HG03432 (cell line): ENCODE results near the gene COLEC12.
"Not testable (repeated sequence)": the region's sequence is repeated elsewhere in the genome, so short reads cannot be mapped to it uniquely, and the experiment has no call there.

Source experiments
- ATAC-seq: cut with Tn5 transposase; IDR thresholded peaks from one replicate; pipeline ENCODE4 v1.9.1; 2021; ENCODE audit warnings: mild to moderate bottlenecking, moderate library complexity; ENCODE audit not compliant: unreplicated experiment

COLEC12 gene

DNA sequence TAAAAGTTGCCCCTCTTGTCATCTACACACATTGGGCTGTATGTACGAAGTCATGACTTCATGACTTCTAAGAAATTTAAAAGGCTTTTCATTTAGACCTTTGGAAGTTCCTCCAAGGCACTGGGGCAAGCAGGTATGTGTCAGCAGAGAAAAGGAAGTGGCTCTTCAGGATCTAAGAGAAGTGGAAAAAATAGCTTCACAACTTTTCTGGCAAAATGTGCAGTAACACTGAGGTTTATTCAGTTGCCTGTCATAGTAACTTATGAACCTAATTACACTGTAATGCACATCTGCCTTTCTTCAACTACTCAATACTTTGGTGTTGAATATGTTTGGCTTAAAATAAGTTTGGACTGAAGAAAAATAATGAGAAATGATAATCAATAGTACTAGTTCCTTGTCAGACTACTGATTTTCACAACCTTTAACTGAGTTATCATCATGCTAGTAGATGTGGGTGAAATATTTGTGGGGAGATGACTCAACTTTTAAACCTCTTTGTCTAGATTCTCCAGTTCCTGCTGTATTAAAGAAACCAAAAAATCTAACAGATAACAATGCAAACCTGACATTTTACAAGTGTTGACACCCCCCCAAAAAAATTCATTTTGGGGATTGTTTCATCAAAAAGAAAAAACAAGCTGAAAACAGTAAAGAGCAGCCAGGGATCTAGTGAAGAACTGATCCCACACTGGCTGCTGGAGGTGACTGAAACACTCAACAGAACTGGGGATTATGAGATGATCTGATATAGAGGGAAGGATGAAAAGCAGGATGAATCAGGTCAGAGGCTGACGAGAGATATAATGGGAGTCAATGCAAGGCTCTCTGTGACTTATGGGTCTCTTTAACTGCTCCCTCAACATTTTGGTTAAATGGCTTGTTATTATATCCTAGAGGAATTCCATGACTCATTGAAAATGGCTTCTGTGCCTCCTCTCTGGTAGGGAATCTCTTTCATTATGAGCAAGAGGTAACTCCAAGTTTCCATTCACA lies 84.6 kb downstream of the COLEC12 start:
- ATAC-seq, result no peak

- no peak for ATAC-seq
Observed at GRCh38 chr18:415047-415446, 85.5 kb downstream of the COLEC12 start.

DNA sequence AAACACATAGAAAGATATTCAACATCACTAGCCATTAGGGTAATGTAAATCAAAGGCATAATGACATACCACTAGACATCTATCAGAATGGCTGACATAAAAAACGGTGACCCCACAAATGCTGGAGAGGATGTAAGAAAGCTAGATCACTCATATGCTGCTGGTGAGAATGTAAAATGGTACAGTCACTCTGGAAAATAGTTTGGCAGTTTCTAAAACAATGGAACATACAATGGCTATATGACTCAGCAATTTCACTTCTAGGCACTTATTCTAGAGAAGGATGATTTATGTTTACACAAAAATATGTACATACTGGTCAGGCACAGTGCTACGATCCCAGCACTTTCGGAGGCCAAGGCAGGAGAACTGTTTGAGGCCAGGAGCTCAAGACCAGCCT lies 87.3 kb downstream of the COLEC12 start:
- no peak for ATAC-seq

DNA sequence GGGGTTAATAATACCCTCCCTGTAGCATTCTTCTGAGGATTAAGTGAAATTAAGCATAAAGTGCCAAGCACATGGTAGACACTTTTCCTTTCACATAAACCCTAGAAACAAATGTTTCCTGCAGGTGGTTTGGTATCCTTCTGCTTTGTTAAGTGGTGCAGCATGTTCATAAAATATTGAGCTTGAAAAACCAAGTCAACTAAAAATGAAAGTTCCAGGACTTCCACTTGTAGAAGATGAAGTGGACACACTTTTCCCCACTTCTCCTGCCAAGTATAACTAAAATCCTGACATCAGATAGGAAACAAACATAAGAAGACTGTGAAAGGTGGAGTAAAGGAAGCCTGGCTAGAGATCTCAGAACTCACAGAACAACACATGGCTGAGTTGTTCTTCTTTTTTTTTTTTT lies 90.5 kb downstream of the COLEC12 start:
- ATAC-seq, result no peak

GRCh38 chr18:408367-408766 lies 92.1 kb downstream of the COLEC12 start:
- ATAC-seq, result no peak

GRCh38 chr18:407626-408224 lies 92.8 kb downstream of the COLEC12 start:
- ATAC-seq, result no peak

DNA sequence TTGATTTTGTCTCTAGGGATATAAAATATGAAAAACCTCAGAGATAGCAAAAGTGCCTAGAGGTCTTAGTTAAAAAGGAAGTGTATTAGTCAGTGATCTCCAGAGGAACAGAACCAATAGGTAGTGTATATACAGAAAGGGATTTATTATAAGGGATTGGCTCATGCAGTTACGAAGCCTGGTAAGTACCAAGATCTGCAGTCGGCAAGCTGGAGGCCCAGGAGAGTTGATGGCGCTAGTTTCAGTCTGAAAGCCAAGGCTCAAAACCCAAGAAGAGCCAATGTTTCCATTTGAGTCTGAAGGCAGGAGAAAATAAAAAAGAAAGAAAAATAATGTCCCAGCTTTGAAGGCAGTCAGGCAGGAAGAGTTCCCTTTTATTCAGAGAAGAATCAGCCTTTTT lies 93.3 kb downstream of the COLEC12 start:
- no peak for ATAC-seq

- ATAC-seq, result no peak
Observed at GRCh38 chr18:406677-407076, 93.8 kb downstream of the COLEC12 start.

GRCh38 chr18:405006-405405 lies 95.5 kb downstream of the COLEC12 start:
- not testable (repeated sequence) for ATAC-seq

DNA sequence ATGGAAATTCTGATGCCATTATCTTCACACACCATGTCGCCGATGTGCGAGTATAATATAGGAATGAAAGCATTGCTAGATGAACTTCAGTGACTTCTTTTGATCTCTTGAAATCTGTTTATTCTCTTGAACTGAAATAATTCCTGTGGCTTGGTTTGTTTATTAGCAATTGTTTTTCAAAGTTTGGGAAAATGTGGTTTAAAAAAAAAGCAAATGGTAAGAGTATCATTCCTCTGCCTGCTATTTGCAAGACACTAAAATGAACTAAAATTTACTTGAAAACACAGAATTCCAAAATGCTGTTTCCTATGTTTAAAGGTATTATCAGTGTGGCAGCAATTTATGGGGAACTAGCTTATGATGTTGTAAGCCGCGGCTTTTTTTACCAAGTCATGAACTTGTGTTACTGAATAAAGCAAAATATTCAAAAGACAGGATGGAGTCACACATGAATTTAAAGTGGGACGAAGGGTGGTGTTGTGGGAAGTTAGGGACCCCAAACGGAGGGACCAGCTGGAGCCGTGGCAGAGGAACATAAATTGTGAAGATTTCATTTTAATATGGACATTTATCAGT lies 96.4 kb downstream of the COLEC12 start:
- ATAC-seq, result no peak

DNA sequence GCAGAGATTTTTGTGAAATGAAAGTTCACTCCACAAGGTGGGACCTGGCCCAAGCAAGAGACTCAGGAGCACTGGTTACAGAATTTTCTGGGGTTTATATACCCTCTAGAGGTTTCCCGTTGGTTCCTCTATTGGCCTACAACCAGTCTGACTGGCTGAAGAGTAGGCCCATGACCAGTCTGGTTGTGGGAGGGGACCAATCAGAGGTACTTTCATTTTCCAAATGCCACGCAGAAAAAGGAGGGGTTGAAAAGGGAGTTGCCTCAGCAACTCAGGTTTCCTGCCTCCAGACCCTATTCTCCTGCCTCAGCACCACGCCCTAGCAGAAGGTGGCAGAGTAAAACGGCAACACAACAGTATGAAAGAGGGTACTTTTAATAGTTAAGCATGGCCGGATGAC lies 98.4 kb downstream of the COLEC12 start:
- ATAC-seq, result no peak

DNA sequence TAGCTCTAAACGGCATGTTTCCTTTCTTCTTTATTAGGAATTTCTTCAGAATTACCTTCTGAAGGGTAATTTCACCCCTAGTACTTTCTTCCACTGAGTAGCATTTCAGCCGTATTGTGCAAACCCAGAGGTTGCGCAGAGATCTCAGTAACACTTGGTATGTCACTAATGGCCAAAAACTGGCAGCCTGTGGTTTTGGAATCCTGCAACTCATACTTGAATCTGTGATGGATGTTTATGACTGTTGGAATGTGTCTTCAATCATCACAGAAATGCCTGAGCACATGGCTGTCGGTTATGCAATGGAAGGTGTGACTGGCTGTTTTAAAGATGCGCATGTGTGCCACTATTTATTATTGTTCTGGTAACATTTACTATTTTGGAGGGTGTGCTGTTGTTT lies 100.0 kb downstream of the COLEC12 start:
- no peak for ATAC-seq

DNA sequence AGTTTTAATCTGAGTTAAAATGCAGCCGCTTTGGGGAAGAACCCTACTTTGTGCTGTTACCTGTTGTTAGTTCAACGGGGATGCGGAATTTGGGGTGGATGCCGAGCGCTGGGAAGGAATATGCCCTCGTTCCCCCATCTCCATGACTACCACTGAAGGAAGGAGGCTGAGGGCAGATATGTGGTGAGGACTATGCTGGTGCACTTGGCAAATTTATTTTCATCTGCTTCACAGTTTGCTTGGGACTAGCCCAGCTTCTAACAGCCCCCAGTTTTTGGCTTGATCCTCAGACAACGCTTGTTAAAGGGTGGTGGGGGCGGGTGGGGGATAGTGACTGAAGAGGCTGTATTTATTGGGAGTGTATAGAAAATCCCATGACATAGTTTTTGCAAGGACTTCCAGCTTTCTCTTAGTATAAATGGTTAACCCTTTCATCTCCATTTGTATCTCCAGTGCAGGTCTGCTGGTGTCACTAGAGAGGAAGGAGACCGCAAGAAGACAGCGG lies 100.8 kb downstream of the COLEC12 start:
- no peak for ATAC-seq

DNA sequence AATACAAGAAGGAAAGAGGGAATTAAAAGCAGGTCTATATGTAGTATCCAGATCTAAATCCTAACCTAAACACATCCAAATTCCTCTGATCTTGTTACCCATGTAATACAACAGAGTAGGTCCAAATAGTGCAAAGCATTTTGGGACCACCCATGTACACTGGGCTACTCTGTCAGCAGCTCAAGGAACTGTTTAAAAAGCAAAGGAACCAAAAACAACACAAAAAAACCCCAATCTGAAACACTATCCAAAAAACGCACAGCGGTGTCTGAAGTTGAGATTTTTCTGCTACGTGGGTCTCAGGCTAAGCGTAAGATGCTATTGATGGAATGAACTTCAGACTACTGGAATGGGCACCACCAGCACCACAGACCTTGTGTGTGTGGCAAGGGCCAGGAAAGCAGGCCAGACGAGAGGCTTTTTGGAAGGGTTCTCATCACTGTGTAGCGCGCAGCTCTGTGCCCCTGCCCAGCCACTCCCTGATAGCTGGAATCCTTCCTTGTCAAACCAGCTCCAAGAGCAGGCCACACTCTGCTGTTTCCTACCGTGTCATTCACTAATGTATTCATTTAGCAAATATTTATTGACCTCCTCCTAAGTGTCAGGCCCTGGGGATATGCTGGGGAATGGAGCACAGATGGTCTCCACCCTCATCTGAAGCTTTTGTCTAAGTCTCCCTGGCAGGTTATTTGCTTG lies 101.4 kb downstream of the COLEC12 start:
- ATAC-seq, result no peak

DNA sequence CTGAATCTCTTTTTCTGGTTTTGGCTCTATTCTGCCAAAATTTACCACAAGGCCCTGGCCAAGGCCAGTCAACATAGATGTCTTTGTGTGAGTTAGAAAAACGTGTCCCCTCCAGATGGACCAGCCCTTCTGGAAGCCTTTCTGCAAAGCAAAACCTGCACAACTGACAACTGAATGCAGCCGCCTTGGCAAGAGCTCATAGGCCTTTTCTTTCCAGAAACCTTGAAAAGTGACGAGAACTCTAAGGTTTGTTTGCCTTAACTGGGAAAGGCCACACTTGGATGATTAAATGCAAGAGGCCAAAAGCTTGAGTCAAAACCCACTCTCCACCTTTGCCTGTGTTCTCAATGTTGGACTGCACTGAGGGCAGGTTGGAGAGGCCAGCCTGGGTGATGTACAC lies 103.9 kb downstream of the COLEC12 start:
- no peak for ATAC-seq

- ATAC-seq, result no peak
Observed at GRCh38 chr18:396251-396555, 104.3 kb downstream of the COLEC12 start.

- no peak for ATAC-seq
Observed at GRCh38 chr18:395456-396250, 104.8 kb downstream of the COLEC12 start.

GRCh38 chr18:394987-395362 lies 105.5 kb downstream of the COLEC12 start:
- ATAC-seq, result no peak

DNA sequence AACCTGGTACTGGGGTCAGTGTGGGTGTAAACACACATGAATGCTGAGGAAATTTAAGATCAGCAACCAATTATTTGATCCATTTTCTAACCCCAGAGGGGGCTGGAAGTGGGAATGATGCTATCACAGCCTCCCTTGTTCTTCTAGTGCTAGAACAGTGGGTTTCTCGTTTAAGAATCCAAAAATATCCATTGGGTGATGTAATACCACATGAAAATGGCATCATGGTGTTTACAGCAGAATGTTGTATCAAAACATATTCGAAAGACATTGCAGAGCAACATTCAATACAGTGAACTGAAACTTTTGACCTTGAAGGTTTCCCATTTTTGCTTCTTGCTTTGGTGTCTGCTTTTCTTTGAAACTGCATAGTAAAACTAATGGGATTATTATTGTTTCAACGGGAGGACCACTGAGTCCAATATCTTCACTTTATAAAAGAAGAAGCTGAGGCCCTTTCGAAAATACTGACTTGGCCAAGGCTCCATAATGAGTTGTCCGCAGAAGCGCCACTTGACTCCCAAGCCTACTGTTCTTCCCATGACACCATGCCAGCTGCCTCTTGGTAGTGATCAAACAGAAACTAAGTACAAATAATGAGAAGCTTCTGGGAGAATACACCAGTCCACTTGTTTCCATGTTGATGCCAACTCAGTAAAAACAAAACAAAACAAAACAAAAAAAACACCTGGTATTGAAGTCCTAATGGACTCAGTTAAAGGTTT lies 106.1 kb downstream of the COLEC12 start:
- no peak for ATAC-seq

GRCh38 chr18:393574-393957 lies 106.9 kb downstream of the COLEC12 start:
- no peak for ATAC-seq
